ENCODE results near the gene FAIM. TPM values are rescaled to one million over a fixed set of nuclear protein-coding genes. Genes with fewer than 3 reads are reported as not detected.

The FAIM gene
- total RNA-seq, 1 donor from 2014 or later = 13.3 TPM

GRCh38 chr3:138629526-138629925 is 21.0 kb downstream of the FAIM start:
- intact Hi-C loops (cut with DNase I) = no loop called here
- TF ChIP-seq POLR2A (IDR thresholded peaks at IDR 0.05) (no peak), CTCF (IDR thresholded peaks at IDR 0.05) (no peak), POLR2AphosphoS5 (IDR thresholded peaks at IDR 0.05; ENCODE audit: insufficient read depth in 1 of 2, low read depth in 1 of 2) (no peak)
- no peak for DNase-seq (ENCODE audit: extremely low spot score in 2 of 2)
- no peak overlapping the region for H3K27ac ChIP-seq
- H3K27me3 ChIP-seq = no peaks in the 10 kb centered on the region
- H3K36me3 ChIP-seq = peaks cover 0 to 21% of the 10 kb centered on the region in 2 donors
- H3K9me3 ChIP-seq = no peaks in the 10 kb centered on the region
- peaks cover 5% of the 10 kb centered on the region for H3K4me1 ChIP-seq
- no peak overlapping the region for H3K4me3 ChIP-seq

- H3K4me3 ChIP-seq = no peak overlapping the region
- no peak for DNase-seq (ENCODE audit: extremely low spot score in 2 of 2)
- no peaks in the 10 kb centered on the region for H3K36me3 ChIP-seq
- H3K4me1 ChIP-seq = no peaks in the 10 kb centered on the region
- TF ChIP-seq POLR2A (IDR thresholded peaks at IDR 0.05) (no peak), POLR2AphosphoS5 (IDR thresholded peaks at IDR 0.05; ENCODE audit: insufficient read depth in 1 of 2, low read depth in 1 of 2) (no peak), CTCF (IDR thresholded peaks at IDR 0.05) (no peak)
- intact Hi-C loops (cut with DNase I) = no loop called here
- no peaks in the 10 kb centered on the region for H3K9me3 ChIP-seq
- no peak overlapping the region for H3K27ac ChIP-seq
- no peaks in the 10 kb centered on the region for H3K27me3 ChIP-seq
These were observed 30.1 kb downstream of the FAIM start for GRCh38 chr3:138638641-138639040.

GRCh38 chr3:138640537-138640936 is 32.0 kb downstream of the FAIM start:
- Histone ChIP-seq H3K27ac (no peak overlapping the region), H3K36me3 (no peaks in the 10 kb centered on the region), H3K4me1 (no peaks in the 10 kb centered on the region), H3K27me3 (no peaks in the 10 kb centered on the region), H3K9me3 (peaks cover 4% of the 10 kb centered on the region), H3K4me3 (no peak overlapping the region)
- intact Hi-C loops (cut with DNase I) = no loop called here
- DNase-seq (ENCODE audit: extremely low spot score in 2 of 2) = no peak
- TF ChIP-seq CTCF (IDR thresholded peaks at IDR 0.05) (no peak), POLR2AphosphoS5 (IDR thresholded peaks at IDR 0.05; ENCODE audit: insufficient read depth in 1 of 2, low read depth in 1 of 2) (no peak), POLR2A (IDR thresholded peaks at IDR 0.05) (no peak)

GRCh38 chr3:138642226-138642926 is 33.8 kb downstream of the FAIM start:
- Histone ChIP-seq H3K36me3 (no peaks in the 10 kb centered on the region), H3K4me1 (no peaks in the 10 kb centered on the region), H3K27me3 (no peaks in the 10 kb centered on the region), H3K9me3 (peaks cover 9% of the 10 kb centered on the region), H3K4me3 (no peak overlapping the region), H3K27ac (no peak overlapping the region)
- TF ChIP-seq CTCF (IDR thresholded peaks at IDR 0.05) (no peak), POLR2AphosphoS5 (IDR thresholded peaks at IDR 0.05; ENCODE audit: insufficient read depth in 1 of 2, low read depth in 1 of 2) (no peak), POLR2A (IDR thresholded peaks at IDR 0.05) (no peak)
- intact Hi-C loops (cut with DNase I) = no loop called here
- no peak for DNase-seq (ENCODE audit: extremely low spot score in 2 of 2)

GRCh38 chr3:138642927-138643253 is 34.3 kb downstream of the FAIM start:
- H3K27ac ChIP-seq = no peak overlapping the region
- no peaks in the 10 kb centered on the region for H3K27me3 ChIP-seq
- H3K36me3 ChIP-seq = no peaks in the 10 kb centered on the region
- TF ChIP-seq POLR2A (IDR thresholded peaks at IDR 0.05) (no peak), CTCF (IDR thresholded peaks at IDR 0.05) (no peak), POLR2AphosphoS5 (IDR thresholded peaks at IDR 0.05; ENCODE audit: insufficient read depth in 1 of 2, low read depth in 1 of 2) (no peak)
- no peak for DNase-seq (ENCODE audit: extremely low spot score in 2 of 2)
- intact Hi-C loops (cut with DNase I) = no loop called here
- no peaks in the 10 kb centered on the region for H3K4me1 ChIP-seq
- peaks cover 9% of the 10 kb centered on the region for H3K9me3 ChIP-seq
- no peak overlapping the region for H3K4me3 ChIP-seq
